LNCaP clone FGC (cell line): ENCODE data around the gene PNMA3.
"Not testable (repeated sequence)": the region's sequence is repeated elsewhere in the genome, so short reads cannot be mapped to it uniquely, and the experiment has no call there.

ENCODE experiments used
- DNase-seq: peaks from one replicate; pipeline ENCODE4 v3.0.0-alpha.2; 2011; ENCODE audit warnings: low read depth
- H3K4me3 ChIP-seq: 2 replicates; pipeline ENCODE4 v1.5.1; 2011; ENCODE audit warnings: mild to moderate bottlenecking, low read depth, low read length, control low read depth
- TF ChIP-seq, protein P1 (sequence below): IDR thresholded peaks from 2 replicates; pipeline ENCODE4 v1.5.1; 2012; ENCODE audit warnings: mild to moderate bottlenecking; ENCODE audit not compliant: control insufficient read depth, insufficient read depth; ENCODE audit errors: extremely low read depth

The PNMA3 gene

DNA sequence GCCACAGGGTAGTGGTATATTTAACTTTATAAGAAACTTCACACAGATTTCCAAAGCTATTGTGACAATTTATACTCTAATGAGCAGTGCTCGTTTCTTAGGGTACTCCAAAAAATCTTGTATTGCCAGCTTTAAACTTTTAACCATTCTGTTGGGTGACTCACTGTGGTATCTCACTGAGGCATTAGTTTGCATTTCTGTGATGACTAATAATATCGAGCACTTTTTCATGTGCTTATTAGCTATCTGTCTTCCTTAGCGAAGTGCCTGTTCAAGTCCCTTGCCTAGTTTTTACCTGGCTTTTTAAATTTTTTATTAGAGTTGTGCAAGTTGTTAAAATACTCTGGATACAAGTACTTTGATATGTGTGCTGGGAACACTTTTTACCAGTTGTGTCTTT, 5.5 kb downstream of the PNMA3 start:
- TF ChIP-seq, protein P1, sequence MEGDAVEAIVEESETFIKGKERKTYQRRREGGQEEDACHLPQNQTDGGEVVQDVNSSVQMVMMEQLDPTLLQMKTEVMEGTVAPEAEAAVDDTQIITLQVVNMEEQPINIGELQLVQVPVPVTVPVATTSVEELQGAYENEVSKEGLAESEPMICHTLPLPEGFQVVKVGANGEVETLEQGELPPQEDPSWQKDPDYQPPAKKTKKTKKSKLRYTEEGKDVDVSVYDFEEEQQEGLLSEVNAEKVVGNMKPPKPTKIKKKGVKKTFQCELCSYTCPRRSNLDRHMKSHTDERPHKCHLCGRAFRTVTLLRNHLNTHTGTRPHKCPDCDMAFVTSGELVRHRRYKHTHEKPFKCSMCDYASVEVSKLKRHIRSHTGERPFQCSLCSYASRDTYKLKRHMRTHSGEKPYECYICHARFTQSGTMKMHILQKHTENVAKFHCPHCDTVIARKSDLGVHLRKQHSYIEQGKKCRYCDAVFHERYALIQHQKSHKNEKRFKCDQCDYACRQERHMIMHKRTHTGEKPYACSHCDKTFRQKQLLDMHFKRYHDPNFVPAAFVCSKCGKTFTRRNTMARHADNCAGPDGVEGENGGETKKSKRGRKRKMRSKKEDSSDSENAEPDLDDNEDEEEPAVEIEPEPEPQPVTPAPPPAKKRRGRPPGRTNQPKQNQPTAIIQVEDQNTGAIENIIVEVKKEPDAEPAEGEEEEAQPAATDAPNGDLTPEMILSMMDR = no peak
- DNase-seq = no peak
- H3K4me3 ChIP-seq = no peak overlapping the region

DNA sequence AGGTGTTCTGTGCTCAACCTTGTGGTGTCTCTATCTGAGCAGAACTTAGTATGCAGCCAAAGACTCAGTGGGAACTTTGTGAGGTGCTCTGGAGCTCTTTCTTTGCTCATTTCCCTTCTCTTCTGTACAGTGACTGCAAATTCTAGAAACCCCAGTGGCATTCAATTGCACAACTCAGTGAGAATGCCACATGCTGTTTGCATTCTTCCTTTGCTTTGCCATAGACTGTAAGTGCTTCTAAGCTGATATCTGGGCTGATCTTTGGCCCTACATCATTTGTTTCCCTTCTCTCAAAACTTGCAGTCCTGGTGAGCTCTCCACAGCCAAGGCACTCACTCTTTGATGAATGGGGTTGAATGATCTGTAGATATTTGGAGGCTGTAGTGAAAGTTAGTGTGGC, 7.0 kb downstream of the PNMA3 start:
- TF ChIP-seq, protein P1 = no peak
- DNase-seq = no peak
- H3K4me3 ChIP-seq = no peak overlapping the region

GRCh38 chrX:153064061-153064460, 7.8 kb downstream of the PNMA3 start:
- H3K4me3 ChIP-seq = no peak overlapping the region
- DNase-seq = no peak
- TF ChIP-seq, protein P1 = no peak

DNA sequence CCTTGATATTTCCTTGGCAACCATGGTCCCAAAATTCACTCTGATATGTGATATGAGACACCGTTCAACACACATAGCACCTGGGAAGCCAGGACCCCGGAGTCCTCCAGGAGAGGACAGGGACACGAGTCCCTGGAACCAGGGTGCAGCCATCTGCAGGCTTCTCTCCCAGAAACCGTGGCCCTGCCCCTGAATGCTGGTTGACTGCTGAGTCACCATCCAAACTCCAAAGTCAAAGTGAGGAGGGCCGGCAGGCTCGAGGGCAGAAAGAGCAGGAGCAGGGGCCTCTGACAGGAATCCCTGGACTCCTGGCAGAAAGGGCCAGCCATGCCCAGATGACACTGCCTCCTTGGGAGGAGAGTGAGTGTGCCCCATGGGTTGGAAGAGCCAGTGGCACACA, 9.1 kb downstream of the PNMA3 start:
- TF ChIP-seq, protein P1 = no peak
- no peak for DNase-seq

GRCh38 chrX:153066402-153066801, 10.1 kb downstream of the PNMA3 start:
- not testable (repeated sequence) for H3K4me3 ChIP-seq

More for the DNA sequence above, 9.1 kb downstream of the PNMA3 start:
- H3K4me3 ChIP-seq = no peak overlapping the region

GRCh38 chrX:153071909-153072583, 15.8 kb downstream of the PNMA3 start, which contains the start of gene PNMA6A:
Gene PNMA6A, plus strand, starts transcription at chrX:153072454. Its CDS starts 609 bp downstream, at chrX:153073063.
- H3K4me3 ChIP-seq, DNase-seq: not testable (repeated sequence)

More at GRCh38 chrX:153066402-153066801, 10.1 kb downstream of the PNMA3 start:
- DNase-seq = not testable (repeated sequence)

DNA sequence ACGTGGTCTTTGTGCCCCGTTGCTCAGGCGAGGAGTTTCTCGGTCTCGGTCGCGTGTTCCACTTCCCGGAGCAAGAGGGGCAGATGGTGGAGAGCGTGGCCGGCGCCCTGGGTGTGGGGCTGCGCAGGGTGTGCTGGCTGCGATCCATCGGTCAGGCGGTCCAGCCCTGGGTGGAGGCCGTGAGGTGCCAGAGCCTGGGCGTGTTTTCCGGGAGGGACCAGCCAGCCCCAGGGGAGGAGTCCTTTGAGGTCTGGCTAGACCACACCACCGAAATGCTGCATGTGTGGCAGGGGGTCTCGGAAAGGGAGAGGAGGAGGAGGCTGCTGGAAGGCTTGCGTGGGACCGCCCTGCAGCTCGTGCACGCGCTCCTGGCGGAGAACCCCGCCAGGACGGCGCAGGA, 17.1 kb downstream of the PNMA3 start:
- not testable (repeated sequence) for DNase-seq, H3K4me3 ChIP-seq

DNA sequence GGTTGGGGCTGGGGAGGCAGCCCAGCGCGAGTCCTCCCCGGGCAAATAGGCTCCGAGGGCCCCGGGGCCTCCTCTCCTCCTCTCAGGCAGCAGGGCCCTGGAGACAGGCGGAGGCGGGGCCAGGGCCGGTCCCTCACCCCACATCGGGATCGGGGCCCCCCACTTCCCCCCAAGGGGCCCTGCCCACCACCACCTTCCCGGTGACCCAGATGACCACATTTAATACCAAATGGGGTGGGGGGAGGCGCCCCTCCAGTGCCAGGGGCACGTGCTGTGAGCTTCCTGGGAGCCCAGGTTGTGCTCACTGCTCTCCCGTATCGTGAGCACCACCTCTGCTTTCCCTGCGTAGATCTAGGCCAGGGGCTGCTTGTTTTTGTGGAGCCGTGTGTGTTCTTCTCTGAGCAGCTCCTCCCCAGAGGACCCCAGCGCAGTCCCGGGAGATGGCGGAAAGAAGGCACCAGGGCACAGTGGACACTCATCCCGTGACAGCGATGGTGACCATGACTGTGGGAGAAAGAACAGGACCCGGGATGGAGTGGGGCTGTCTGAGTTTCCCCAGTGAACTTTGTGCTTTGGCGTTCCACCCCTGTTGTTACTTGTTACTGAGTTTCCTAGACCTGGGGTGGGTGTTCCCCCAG, 18.1 kb downstream of the PNMA3 start:
- DNase-seq = no peak
- TF ChIP-seq, protein P1 = no peak
- H3K4me3 ChIP-seq = no peak overlapping the region
